Measurements from ENCODE around the gene ANKUB1.

Gene ANKUB1

GRCh38 chr3:149715247-149715646 is 77.1 kb downstream of the ANKUB1 start:
- H4K20me1 ChIP-seq (ENCODE audit: insufficient read depth, low read length) = no peaks in the 10 kb centered on the region
- no peak overlapping the region for H2AFZ ChIP-seq (ENCODE audit: low read depth, low read length)
- no peaks in the 10 kb centered on the region for H3K9me3 ChIP-seq (ENCODE audit: insufficient read depth, low read length, severe bottlenecking)
- H3K27ac ChIP-seq (ENCODE audit: low read length) = no peak overlapping the region
- H3K9ac ChIP-seq (ENCODE audit: low read depth, low read length) = no peak overlapping the region
- ATAC-seq (ENCODE audit: insufficient read depth, low read depth) (no peak), DNase-seq (no peak)
- no peak overlapping the region for H3K4me3 ChIP-seq (ENCODE audit: low read depth in 1 of 2, low read length in 2 of 2)
- no peak overlapping the region for H3K4me2 ChIP-seq (ENCODE audit: insufficient read depth, low read length)
- H3K79me2 ChIP-seq (ENCODE audit: insufficient read depth, low read length) = no peaks in the 10 kb centered on the region
- TF ChIP-seq EZH2 (IDR thresholded peaks at IDR 0.05; ENCODE audit: borderline replicate concordance, low read depth, low read length, severe bottlenecking) = no peak
- TF ChIP-seq, protein P1, sequence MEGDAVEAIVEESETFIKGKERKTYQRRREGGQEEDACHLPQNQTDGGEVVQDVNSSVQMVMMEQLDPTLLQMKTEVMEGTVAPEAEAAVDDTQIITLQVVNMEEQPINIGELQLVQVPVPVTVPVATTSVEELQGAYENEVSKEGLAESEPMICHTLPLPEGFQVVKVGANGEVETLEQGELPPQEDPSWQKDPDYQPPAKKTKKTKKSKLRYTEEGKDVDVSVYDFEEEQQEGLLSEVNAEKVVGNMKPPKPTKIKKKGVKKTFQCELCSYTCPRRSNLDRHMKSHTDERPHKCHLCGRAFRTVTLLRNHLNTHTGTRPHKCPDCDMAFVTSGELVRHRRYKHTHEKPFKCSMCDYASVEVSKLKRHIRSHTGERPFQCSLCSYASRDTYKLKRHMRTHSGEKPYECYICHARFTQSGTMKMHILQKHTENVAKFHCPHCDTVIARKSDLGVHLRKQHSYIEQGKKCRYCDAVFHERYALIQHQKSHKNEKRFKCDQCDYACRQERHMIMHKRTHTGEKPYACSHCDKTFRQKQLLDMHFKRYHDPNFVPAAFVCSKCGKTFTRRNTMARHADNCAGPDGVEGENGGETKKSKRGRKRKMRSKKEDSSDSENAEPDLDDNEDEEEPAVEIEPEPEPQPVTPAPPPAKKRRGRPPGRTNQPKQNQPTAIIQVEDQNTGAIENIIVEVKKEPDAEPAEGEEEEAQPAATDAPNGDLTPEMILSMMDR (IDR thresholded peaks at IDR 0.05; ENCODE audit: borderline replicate concordance, extremely low read depth, low read length, poor library complexity, severe bottlenecking) = no peak
- H3K27me3 ChIP-seq (ENCODE audit: insufficient read depth, low read length, poor library complexity) = no peaks in the 10 kb centered on the region
- H3K4me1 ChIP-seq (ENCODE audit: insufficient read depth, low read length) = no peaks in the 10 kb centered on the region
- no peaks in the 10 kb centered on the region for H3K36me3 ChIP-seq (ENCODE audit: insufficient read depth, low read length)

DNA sequence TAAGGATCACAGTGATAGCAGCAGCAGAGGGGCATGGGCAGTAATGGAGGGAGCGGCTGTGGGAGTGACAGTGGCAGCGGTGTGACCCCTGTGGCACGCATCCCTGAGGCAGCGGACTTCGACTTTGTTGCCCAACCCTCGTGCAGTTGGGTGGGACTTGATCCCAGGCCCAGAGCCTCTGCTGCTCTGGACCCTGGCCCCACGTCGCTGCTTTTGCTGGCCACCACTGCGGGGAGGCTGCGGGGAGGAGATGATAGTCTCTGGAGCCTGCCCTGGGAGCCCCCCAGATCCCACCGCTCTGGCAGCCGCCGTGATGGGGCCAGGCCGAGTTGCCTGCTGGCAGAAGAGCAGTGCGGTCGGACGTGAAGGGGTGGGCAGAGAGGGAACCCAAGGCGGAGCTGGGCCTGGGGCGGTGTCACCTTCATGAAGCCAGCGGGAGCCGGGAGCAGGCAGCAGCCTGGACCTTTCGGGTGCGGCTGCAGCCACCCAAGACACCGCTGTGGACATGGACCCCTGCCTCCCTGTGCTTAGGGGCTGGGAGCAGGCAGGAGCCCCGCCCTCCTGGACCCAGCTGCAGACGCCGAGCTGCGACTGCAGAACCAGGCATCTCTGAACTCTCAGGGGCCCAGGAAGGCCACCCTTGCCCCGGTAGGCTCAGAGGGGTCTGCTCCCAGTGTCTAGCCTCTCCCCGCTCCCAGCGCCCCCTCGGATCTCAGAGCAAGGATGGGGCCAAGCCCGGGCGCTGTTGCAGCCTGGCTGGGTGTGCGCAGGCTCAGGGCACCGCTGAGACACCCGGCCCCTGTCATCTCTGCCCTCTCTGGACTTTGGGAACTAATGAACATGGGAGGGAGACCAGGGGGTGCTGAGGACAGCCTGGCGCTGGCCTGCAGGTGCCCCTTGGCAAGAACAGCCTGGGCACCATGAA is 78.4 kb downstream of the ANKUB1 start:
- TF ChIP-seq, protein P1 (IDR thresholded peaks at IDR 0.05; ENCODE audit: borderline replicate concordance, extremely low read depth, low read length, poor library complexity, severe bottlenecking) = no peak
- no peak for TF ChIP-seq EZH2 (IDR thresholded peaks at IDR 0.05; ENCODE audit: borderline replicate concordance, low read depth, low read length, severe bottlenecking)
- H4K20me1 ChIP-seq (ENCODE audit: insufficient read depth, low read length) = no peaks in the 10 kb centered on the region

More for the DNA sequence above, 78.4 kb downstream of the ANKUB1 start:
- DNase-seq (no peak), ATAC-seq (ENCODE audit: insufficient read depth, low read depth) (no peak)
- Histone ChIP-seq H3K27ac (ENCODE audit: low read length) (no peak overlapping the region), H3K36me3 (ENCODE audit: insufficient read depth, low read length) (no peaks in the 10 kb centered on the region), H3K4me2 (ENCODE audit: insufficient read depth, low read length) (no peak overlapping the region), H3K4me3 (ENCODE audit: low read depth in 1 of 2, low read length in 2 of 2) (no peak overlapping the region), H3K4me1 (ENCODE audit: insufficient read depth, low read length) (no peaks in the 10 kb centered on the region), H2AFZ (ENCODE audit: low read depth, low read length) (no peak overlapping the region), H3K9ac (ENCODE audit: low read depth, low read length) (no peak overlapping the region), H3K27me3 (ENCODE audit: insufficient read depth, low read length, poor library complexity) (no peaks in the 10 kb centered on the region), H3K79me2 (ENCODE audit: insufficient read depth, low read length) (no peaks in the 10 kb centered on the region), H3K9me3 (ENCODE audit: insufficient read depth, low read length, severe bottlenecking) (no peaks in the 10 kb centered on the region)
